Thoracic aorta (tissue), 2 donors: ENCODE measurements around the gene HMGB2. TPM values are rescaled to one million over a fixed set of nuclear protein-coding genes. Genes with fewer than 3 reads are reported as not detected.

Experiments used
- ATAC-seq: fragments of 150-250 bp; one replicate; pipeline ENCODE4 v1.8.0; 2017; ENCODE audit warnings: low read depth; ENCODE audit not compliant: insufficient number of reproducible peaks, low FRiP score
- DNase-seq: peaks from one replicate; pipeline ENCODE4 v3.0.0-alpha.2; 2020; ENCODE audit warnings: low spot score
- H3K27ac ChIP-seq, 2 donors: fragments of 200-600 bp; sonication (generic); 1 replicate in 1 of 2; 2 replicates in 1 of 2; pipeline ENCODE4 v1.5.1; 2016; ENCODE audit warnings: mild to moderate bottlenecking in 2 of 2, moderate library complexity in 2 of 2
- H3K27me3 ChIP-seq: fragments of 200-600 bp; sonication (generic); replicated peaks from 2 replicates; pipeline ENCODE4 v1.6.0; 2016; ENCODE audit warnings: mild to moderate bottlenecking; ENCODE audit not compliant: insufficient read depth
- H3K36me3 ChIP-seq: fragments of 200-600 bp; sonication (generic); one replicate; pipeline ENCODE4 v1.5.1; 2016
- H3K4me1 ChIP-seq, 2 donors: fragments of 200-600 bp; sonication (generic); 1 replicate in 1 of 2; 2 replicates in 1 of 2; pipeline versions ENCODE4 v1.5.1 to v1.6.0; 2016; ENCODE audit warnings: low read depth in 2 of 2, mild to moderate bottlenecking in 1 of 2; ENCODE audit not compliant: control insufficient read depth in 1 of 2
- H3K4me3 ChIP-seq: fragments of 200-600 bp; sonication (generic); 2 replicates; pipeline ENCODE4 v1.5.1; 2016; ENCODE audit warnings: mild to moderate bottlenecking
- H3K9me3 ChIP-seq: fragments of 200-600 bp; sonication (generic); 2 replicates; pipeline ENCODE4 v1.5.1; 2016
- total RNA-seq, 2 donors: library from RNA; depleted of rRNA; stranded (reverse); fragments of >200 nt; gene quantifications; one replicate each; pipeline versions ENCODE4 v1.1.0 to v1.2.3, GENCODE V29; 2016
- TF ChIP-seq, protein P1 (sequence below): fragments of 200-600 bp; sonication (generic); IDR thresholded peaks from one replicate; pipeline ENCODE4 v1.5.1; 2019; ENCODE audit warnings: antibody characterized with exemption

Gene HMGB2
- total RNA-seq, 2 donors from 2014 or later, result 28.8 to 33.4 TPM

DNA sequence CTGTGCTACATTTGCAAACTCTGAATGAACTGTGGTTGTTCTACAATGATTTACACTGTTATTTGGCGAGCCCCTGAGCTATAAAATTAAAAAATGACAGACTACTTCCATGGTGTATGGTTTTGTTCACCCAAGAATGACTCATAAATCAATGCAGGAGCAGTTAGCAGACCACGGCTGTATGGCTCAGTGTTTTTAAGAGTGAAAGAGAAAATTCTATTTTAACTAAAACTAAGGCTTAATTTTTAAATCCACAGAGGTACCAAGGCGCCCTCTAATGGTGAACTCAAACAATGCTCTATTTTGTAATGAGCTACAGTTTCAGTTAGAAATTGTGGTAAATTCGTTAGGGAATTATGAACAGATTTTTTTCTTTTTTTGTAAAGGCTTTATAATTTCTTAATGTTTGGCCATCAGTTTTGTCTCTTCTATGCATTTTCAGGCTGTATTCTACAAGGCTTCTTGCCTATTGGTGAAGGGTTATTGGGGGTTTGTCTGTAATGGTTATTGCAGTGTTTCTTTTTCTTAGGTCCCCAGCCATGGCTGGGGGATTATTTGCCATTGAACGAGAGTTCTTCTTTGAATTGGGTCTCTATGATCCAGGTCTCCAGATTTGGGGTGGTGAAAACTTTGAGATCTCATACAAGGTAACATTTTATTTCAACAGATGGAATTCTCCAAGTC, 32.5 kb downstream of the HMGB2 start:
- no peak overlapping the region for H3K27ac ChIP-seq

DNA sequence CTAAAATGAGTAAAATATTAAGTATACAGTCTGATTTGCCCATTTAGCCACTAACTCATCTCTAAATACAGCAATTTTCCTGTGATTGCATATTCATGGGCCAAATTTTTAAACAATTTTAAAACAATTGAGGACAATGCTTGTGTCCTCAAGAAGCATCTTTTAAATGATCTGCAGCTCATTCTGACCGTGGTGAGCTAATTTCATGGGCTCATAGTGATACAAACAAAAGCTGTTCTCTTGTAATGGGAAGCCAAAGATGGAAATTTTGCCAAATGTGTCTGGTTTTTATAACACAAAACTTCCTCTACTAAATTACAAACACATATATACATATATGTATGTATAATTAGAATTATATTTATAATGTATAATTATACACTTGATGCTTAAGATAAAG, 39.7 kb downstream of the HMGB2 start:
- no peaks in the 10 kb centered on the region for H3K27me3 ChIP-seq
- no peak overlapping the region for H3K27ac ChIP-seq
- peaks cover 3% of the 10 kb centered on the region for H3K36me3 ChIP-seq
- H3K4me3 ChIP-seq, result no peak overlapping the region
- TF ChIP-seq, protein P1, sequence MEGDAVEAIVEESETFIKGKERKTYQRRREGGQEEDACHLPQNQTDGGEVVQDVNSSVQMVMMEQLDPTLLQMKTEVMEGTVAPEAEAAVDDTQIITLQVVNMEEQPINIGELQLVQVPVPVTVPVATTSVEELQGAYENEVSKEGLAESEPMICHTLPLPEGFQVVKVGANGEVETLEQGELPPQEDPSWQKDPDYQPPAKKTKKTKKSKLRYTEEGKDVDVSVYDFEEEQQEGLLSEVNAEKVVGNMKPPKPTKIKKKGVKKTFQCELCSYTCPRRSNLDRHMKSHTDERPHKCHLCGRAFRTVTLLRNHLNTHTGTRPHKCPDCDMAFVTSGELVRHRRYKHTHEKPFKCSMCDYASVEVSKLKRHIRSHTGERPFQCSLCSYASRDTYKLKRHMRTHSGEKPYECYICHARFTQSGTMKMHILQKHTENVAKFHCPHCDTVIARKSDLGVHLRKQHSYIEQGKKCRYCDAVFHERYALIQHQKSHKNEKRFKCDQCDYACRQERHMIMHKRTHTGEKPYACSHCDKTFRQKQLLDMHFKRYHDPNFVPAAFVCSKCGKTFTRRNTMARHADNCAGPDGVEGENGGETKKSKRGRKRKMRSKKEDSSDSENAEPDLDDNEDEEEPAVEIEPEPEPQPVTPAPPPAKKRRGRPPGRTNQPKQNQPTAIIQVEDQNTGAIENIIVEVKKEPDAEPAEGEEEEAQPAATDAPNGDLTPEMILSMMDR, result no peak
- peaks cover 0 to 10% of the 10 kb centered on the region in 2 donors for H3K4me1 ChIP-seq
- DNase-seq (no peak), ATAC-seq (no peak)
- H3K9me3 ChIP-seq, result no peaks in the 10 kb centered on the region

More for the DNA sequence above, 32.5 kb downstream of the HMGB2 start:
- Histone ChIP-seq H3K4me1 (peaks cover 0 to 3% of the 10 kb centered on the region in 2 donors), H3K9me3 (no peaks in the 10 kb centered on the region), H3K27me3 (no peaks in the 10 kb centered on the region), H3K36me3 (peaks cover 3% of the 10 kb centered on the region), H3K4me3 (no peak overlapping the region)
- TF ChIP-seq, protein P1, result peak; percentile 77
- DNase-seq (no peak), ATAC-seq (no peak)

DNA sequence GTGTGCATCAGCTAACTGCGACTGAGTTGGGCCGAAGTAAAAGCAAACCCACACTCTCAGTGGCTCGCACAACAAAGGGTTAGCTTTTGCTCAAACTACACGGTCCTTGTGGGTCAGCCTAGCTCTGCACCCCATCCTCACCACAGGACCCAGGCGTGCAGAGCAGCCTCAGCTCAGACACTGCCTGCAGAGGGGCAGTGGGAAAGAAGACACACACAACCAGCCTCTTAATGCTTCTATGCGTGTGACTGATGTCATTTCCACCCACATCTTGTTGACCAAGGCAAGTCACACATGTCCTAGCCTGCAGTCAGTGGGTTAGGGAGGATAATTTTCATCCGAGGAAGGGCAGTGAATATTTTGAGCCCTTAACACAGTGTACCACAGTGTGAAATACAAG, 40.5 kb downstream of the HMGB2 start:
- ATAC-seq, result no peak

DNA sequence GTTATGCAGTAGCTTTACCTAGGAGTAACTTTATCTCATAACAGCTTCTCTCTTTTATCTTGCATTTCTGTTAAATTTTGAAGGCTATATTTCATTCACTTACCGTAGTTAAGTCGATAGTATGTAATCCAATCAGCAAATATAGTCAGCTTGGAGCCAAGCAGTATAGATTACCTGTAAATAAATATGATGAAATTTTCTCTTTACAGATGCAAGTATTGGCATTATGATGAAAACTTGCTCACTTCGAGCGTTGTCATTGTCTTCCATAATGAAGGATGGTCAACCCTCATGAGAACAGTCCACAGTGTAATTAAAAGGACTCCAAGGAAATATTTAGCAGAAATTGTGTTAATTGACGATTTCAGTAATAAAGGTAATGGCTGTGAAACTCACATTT, 42.3 kb downstream of the HMGB2 start:
- H3K4me1 ChIP-seq, result peaks cover 0 to 10% of the 10 kb centered on the region in 2 donors
- no peak overlapping the region for H3K27ac ChIP-seq
- TF ChIP-seq, protein P1, result no peak
- no peaks in the 10 kb centered on the region for H3K27me3 ChIP-seq
- DNase-seq, result no peak
- no peaks in the 10 kb centered on the region for H3K36me3 ChIP-seq
- no peaks in the 10 kb centered on the region for H3K9me3 ChIP-seq
- ATAC-seq, result no peak
- no peak overlapping the region for H3K4me3 ChIP-seq

More for the DNA sequence above, 40.5 kb downstream of the HMGB2 start:
- no peaks in the 10 kb centered on the region for H3K9me3 ChIP-seq
- H3K36me3 ChIP-seq, result peaks cover 3% of the 10 kb centered on the region
- H3K27me3 ChIP-seq, result no peaks in the 10 kb centered on the region
- H3K4me3 ChIP-seq, result no peak overlapping the region
- TF ChIP-seq, protein P1, result no peak
- no peak overlapping the region for H3K27ac ChIP-seq
- peaks cover 0 to 10% of the 10 kb centered on the region in 2 donors for H3K4me1 ChIP-seq
- no peak for DNase-seq

DNA sequence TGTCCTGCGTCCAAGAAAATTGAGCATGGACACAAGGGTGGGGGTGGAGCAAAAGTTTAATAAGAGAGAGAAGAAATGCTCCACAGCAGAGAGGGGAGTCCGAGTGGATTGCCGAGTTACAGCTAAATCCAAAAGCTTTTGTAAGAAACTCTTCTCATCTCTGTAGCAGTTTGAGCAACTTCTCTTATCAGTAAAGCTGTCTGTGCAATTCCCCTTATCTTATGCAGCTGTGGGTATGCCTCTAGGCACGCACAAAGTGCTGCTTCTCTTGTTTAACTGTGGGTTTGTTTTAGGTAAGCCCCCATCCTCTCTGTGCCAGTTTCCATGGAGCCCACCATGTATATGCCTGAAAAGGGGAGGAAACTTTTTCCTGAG, 44.8 kb downstream of the HMGB2 start:
- Histone ChIP-seq H3K27ac (no peak overlapping the region), H3K9me3 (peaks cover 11% of the 10 kb centered on the region), H3K4me3 (no peak overlapping the region), H3K4me1 (peaks cover 0 to 9% of the 10 kb centered on the region in 2 donors), H3K27me3 (no peaks in the 10 kb centered on the region), H3K36me3 (no peaks in the 10 kb centered on the region)
- ATAC-seq, result no peak
- no peak for DNase-seq
- TF ChIP-seq, protein P1, result no peak
